SK-N-SH (cell line): ENCODE results near the gene KCTD19. TPM values are rescaled to one million over a fixed set of nuclear protein-coding genes. Genes with fewer than 3 reads are reported as not detected.
A peak's percentile ranks its signal among the peaks of the same experiment; 100 is the strongest.

Source experiments
- CTCF ChIA-PET: fragments of 300-600, 350-600 bp; formaldehyde crosslinking; extraction: SDS; loops from one replicate; lab custom pipeline; 2021; lab: Yijun Ruan, JAX
- POLR2A ChIA-PET: fragments of 350-600 bp; sonication (Branson Sonifier 250); formaldehyde crosslinking; extraction: SDS; loops from one replicate; lab custom pipeline; 2020; ENCODE audit warnings: antibody characterized with exemption, inconsistent platforms; lab: Yijun Ruan, JAX
- DNase-seq: peaks from one replicate; pipeline ENCODE4 v3.0.0; 2012
- H2AFZ ChIP-seq: fragments of 200-600 bp; sonication (generic); 2 replicates; pipeline ENCODE4 v1.8.1; 2016; ENCODE audit warnings: antibody characterized with exemption, mild to moderate bottlenecking, low read depth
- H3F3A ChIP-seq: fragments of 200-600 bp; sonication (generic); replicated peaks from 2 replicates; pipeline ENCODE3; 2016; ENCODE audit warnings: antibody characterized with exemption, mild to moderate bottlenecking; ENCODE audit not compliant: insufficient read depth
- H3K27ac ChIP-seq, 2 experiments: fragments of 200-500 bp in 1 of 2; fragments of 200-600 bp in 1 of 2; sonication (Bioruptor generic) in 1 of 2; sonication (generic), shearing (Covaris generic) in 1 of 2; 2 replicates each; pipeline versions ENCODE4 v1.5.1 to v1.6.1; 2014 to 2016; ENCODE audit warnings: low read depth in 2 of 2, inconsistent platforms in 1 of 2, low read length in 1 of 2, mild to moderate bottlenecking in 1 of 2, mixed read lengths in 1 of 2
- H3K27me3 ChIP-seq: fragments of 200-600 bp; sonication (generic), shearing (Covaris generic); 2 replicates; pipeline ENCODE4 v1.6.1; 2016; ENCODE audit warnings: mixed run types; ENCODE audit not compliant: insufficient read depth
- H3K36me3 ChIP-seq, 2 experiments: fragments of 200-500 bp in 1 of 2; fragments of 200-600 bp in 1 of 2; sonication (Bioruptor generic) in 1 of 2; sonication (generic) in 1 of 2; replicated peaks in 1 of 2; 2 replicates each; pipeline versions ENCODE3 to v1.5.1; 2014 to 2016; ENCODE audit warnings: low read length in 1 of 2, mild to moderate bottlenecking in 1 of 2; ENCODE audit not compliant: insufficient read depth in 2 of 2, control insufficient read depth in 1 of 2
- H3K4me1 ChIP-seq, 2 experiments: fragments of 200-500 bp in 1 of 2; fragments of 200-600 bp in 1 of 2; sonication (Bioruptor generic) in 1 of 2; sonication (generic), shearing (Covaris generic) in 1 of 2; 2 replicates each; pipeline versions ENCODE4 v1.5.1 to v1.6.1; 2014 to 2016; ENCODE audit warnings: low read depth in 1 of 2, low read length in 1 of 2, mixed run types in 1 of 2; ENCODE audit not compliant: insufficient read depth in 2 of 2, control insufficient read depth in 1 of 2
- H3K4me2 ChIP-seq: fragments of 200-600 bp; sonication (generic), shearing (Covaris generic); 2 replicates; pipeline ENCODE4 v1.6.1; 2017; ENCODE audit warnings: mixed run types
- H3K4me3 ChIP-seq, 2 experiments: fragments of 200-500 bp in 1 of 2; fragments of 200-600 bp in 1 of 2; sonication (Bioruptor generic) in 1 of 2; sonication (generic), shearing (Covaris generic) in 1 of 2; 2 replicates each; pipeline versions ENCODE4 v1.5.1 to v1.8.1; 2014 to 2016; ENCODE audit warnings: low read depth in 2 of 2, inconsistent platforms in 1 of 2, low read length in 1 of 2, mild to moderate bottlenecking in 1 of 2, mixed read lengths in 1 of 2, moderate library complexity in 1 of 2
- H3K79me2 ChIP-seq: fragments of 200-600 bp; sonication (generic); 2 replicates; pipeline ENCODE4 v1.8.1; 2017; ENCODE audit warnings: mild to moderate bottlenecking; ENCODE audit not compliant: insufficient read depth
- H3K9ac ChIP-seq: fragments of 200-600 bp; sonication (generic); 2 replicates; pipeline ENCODE4 v1.6.1; 2017; ENCODE audit warnings: mixed run types
- H3K9me2 ChIP-seq: fragments of 200-600 bp; sonication (generic); 2 replicates; pipeline ENCODE4 v1.6.1; 2017; ENCODE audit warnings: mixed run types
- H3K9me3 ChIP-seq: fragments of 200-600 bp; sonication (generic); 2 replicates; pipeline ENCODE4 v1.6.1; 2017; ENCODE audit warnings: mixed run types, mild to moderate bottlenecking, moderate library complexity
- H4K20me1 ChIP-seq: fragments of 200-600 bp; sonication (generic); 2 replicates; pipeline ENCODE4 v1.6.1; 2017; ENCODE audit warnings: mild to moderate bottlenecking, mixed run types; ENCODE audit not compliant: insufficient read depth
- CTCF ChIP-seq: fragments of 200-600 bp; sonication (generic); IDR thresholded peaks from 2 replicates; pipeline ENCODE4 v1.6.1; 2017; ENCODE audit warnings: antibody characterized with exemption, mild to moderate bottlenecking, moderate library complexity
- EP300 ChIP-seq, 2 experiments: IDR thresholded peaks; 2 replicates each; pipeline versions ENCODE4 v1.4.0 to v1.6.1; 2012; ENCODE audit warnings: borderline replicate concordance in 1 of 2, low read depth in 1 of 2, low read length in 1 of 2
- FOSL2 ChIP-seq: IDR thresholded peaks from 2 replicates; pipeline ENCODE4 v1.4.0; 2012; ENCODE audit warnings: low read depth, mild to moderate bottlenecking, moderate library complexity, borderline replicate concordance
- FOXM1 ChIP-seq: IDR thresholded peaks from 2 replicates; pipeline ENCODE4 v1.4.0; 2012; ENCODE audit warnings: low read depth, mild to moderate bottlenecking
- GATA2 ChIP-seq: sonication (generic); formaldehyde crosslinking; IDR thresholded peaks from 2 replicates; pipeline ENCODE4 v1.5.0; 2020; ENCODE audit warnings: mild to moderate bottlenecking, missing genetic modification reagents
- IRF3 ChIP-seq: fragments of 150-350 bp; IDR thresholded peaks from 2 replicates; pipeline ENCODE4 v1.6.1; 2016; ENCODE audit warnings: mild to moderate bottlenecking, low read depth, low read length
- MXI1 ChIP-seq: IDR thresholded peaks from 2 replicates; pipeline ENCODE4 v1.6.1; 2012; ENCODE audit warnings: mild to moderate bottlenecking, low read depth, low read length, improper control_type of control experiment
- NFIC ChIP-seq: IDR thresholded peaks from 2 replicates; pipeline ENCODE4 v1.4.0; 2012; ENCODE audit warnings: borderline replicate concordance
- POLR2AphosphoS5 ChIP-seq: IDR thresholded peaks from 2 replicates; pipeline ENCODE4 v1.6.1; 2012; ENCODE audit warnings: low read depth, low read length
- USF2 ChIP-seq: fragments of 150-350 bp; IDR thresholded peaks from 2 replicates; pipeline ENCODE4 v1.6.1; 2017; ENCODE audit warnings: antibody characterized with exemption, low read length, low read depth, borderline replicate concordance
- ZBTB33 ChIP-seq: IDR thresholded peaks from 2 replicates; pipeline ENCODE4 v1.4.0; 2012; ENCODE audit warnings: low read depth, borderline replicate concordance
- WGBS: methylation state at CpG from one replicate; pipeline ENCODE4 v1.1.6; 2017; ENCODE audit warnings: low lambda C conversion rate; 5-methylcytosine and 5-hydroxymethylcytosine counted together
- polyA plus RNA-seq, 3 experiments: library from polyadenylated mRNA; depleted of rRNA; stranded (reverse); fragments of >200 nt; gene quantifications; 2 replicates each; pipeline ENCODE4 v1.2.3, GENCODE V29; 2012

The KCTD19 gene
- polyA plus RNA-seq, 1 of the 3 experiments (the other 2 are of a cell fraction): 1.8 TPM

- Histone ChIP-seq H3K79me2 (no peaks in the 10 kb centered on the region), H3K4me2 (peak overlapping the region; percentile 88), H2AFZ (peak overlapping the region; percentile 97), H3K9ac (peak overlapping the region; percentile 72), H4K20me1 (no peaks in the 10 kb centered on the region), H3K27me3 (no peaks in the 10 kb centered on the region), H3K9me3 (no peaks in the 10 kb centered on the region), H3K4me1 (peaks cover 0 to 6% of the 10 kb centered on the region in 2 experiments; a peak in 1 of 4 replicates), H3K27ac (peak overlapping the region in 1 of 2 experiments; percentile 29; a peak in 1 of 4 replicates), H3K9me2 (no peaks in the 10 kb centered on the region), H3F3A (peaks cover 23% of the 10 kb centered on the region), H3K36me3 (no peaks in the 10 kb centered on the region), H3K4me3 (peak overlapping the region; percentile 58 to 70)
- 24% methylated on average over 11 of the region's 11 CpGs for WGBS
- CTCF ChIA-PET: interaction anchor here (0.5 to 3.1 kb wide), 40 partner anchors 9 to 524 kb away, joined by 3 to 26 read pairs (median 4); partner anchors contain the start of genes ATP6V0D1, CARMIL2, ELMO3 and SLC9A5
- TF ChIP-seq IRF3: no peak
- TF ChIP-seq GATA2 (CRISPR knock-in tag): no peak
- TF ChIP-seq FOSL2: no peak
- DNase-seq: no peak
- POLR2A ChIA-PET: interaction anchor here (1.4 kb wide), 1 partner anchor 77 kb away, joined by 4 read pairs; the partner anchor contains the start of gene SLC9A5
Observed at GRCh38 chr16:67326115-67326471, 448 bp downstream of the KCTD19 start.

GRCh38 chr16:67317853-67318252 lies 8.7 kb downstream of the KCTD19 start:
- Histone ChIP-seq H3K9ac (no peak overlapping the region), H3K4me2 (no peak overlapping the region), H3K9me3 (no peaks in the 10 kb centered on the region), H3K4me3 (no peak overlapping the region), H3F3A (no peaks in the 10 kb centered on the region), H3K79me2 (no peaks in the 10 kb centered on the region), H3K27me3 (no peaks in the 10 kb centered on the region), H3K27ac (no peak overlapping the region), H3K9me2 (no peaks in the 10 kb centered on the region), H3K36me3 (no peaks in the 10 kb centered on the region), H2AFZ (no peak overlapping the region), H3K4me1 (0 out of 4 replicates have a peak, but pooled peaks cover 0 to under 1% of the 10 kb centered on the region in 2 experiments), H4K20me1 (no peaks in the 10 kb centered on the region)
- CTCF ChIA-PET: interaction anchor here (1.4 to 1.7 kb wide), 2 partner anchors 8 to 487 kb away, joined by 3 to 4 read pairs; partner anchors contain the start of genes KCTD19, LRRC36 and NAE1
- TF ChIP-seq ZBTB33: no peak
- DNase-seq: no peak
- POLR2A ChIA-PET: no interaction called here

- no peaks in the 10 kb centered on the region for H3K27me3 ChIP-seq
- peak overlapping the region; percentile 20; the same call in 1 of the 2 replicates for H3K4me2 ChIP-seq
- H3K36me3 ChIP-seq: no peaks in the 10 kb centered on the region
- no peaks in the 10 kb centered on the region for H3K9me2 ChIP-seq
- peaks cover 9% of the 10 kb centered on the region for H3F3A ChIP-seq
- H3K79me2 ChIP-seq: no peaks in the 10 kb centered on the region
- DNase-seq: no peak
- peak overlapping the region in 1 of 2 experiments; percentile 93; a peak in 2 of 4 replicates for H3K27ac ChIP-seq
- H3K4me3 ChIP-seq: no peak overlapping the region
- H2AFZ ChIP-seq: 0 out of 2 replicates have a peak overlapping the region, but pooled peaks have one; percentile 43
- no peaks in the 10 kb centered on the region for H4K20me1 ChIP-seq
- peaks cover 0 to 13% of the 10 kb centered on the region in 2 experiments; a peak in 1 of 4 replicates for H3K4me1 ChIP-seq
- H3K9me3 ChIP-seq: no peaks in the 10 kb centered on the region
- H3K9ac ChIP-seq: peak overlapping the region; percentile 55
- ChIA-PET POLR2A (no interaction called here), CTCF (interaction anchor here (1.0 to 2.5 kb wide), 4 partner anchors 14 to 168 kb away, joined by 3 to 7 read pairs (median 4); partner anchors contain the start of genes ATP6V0D1, KCTD19 and LRRC36)
- no peak for TF ChIP-seq USF2
- no peak for TF ChIP-seq IRF3
- no peak for TF ChIP-seq EP300 (IDR thresholded peaks at IDR 0.05; ENCODE audit: borderline replicate concordance in 1 of 2, low read depth in 1 of 2, low read length in 1 of 2)
- no peak for TF ChIP-seq NFIC
- no peak for TF ChIP-seq POLR2AphosphoS5
- TF ChIP-seq MXI1: no peak
- no peak for TF ChIP-seq FOXM1
- no peak for TF ChIP-seq CTCF
Observed at GRCh38 chr16:67312719-67313118, 13.8 kb downstream of the KCTD19 start.
